Measurements from ENCODE around the gene LBR. TPM values are rescaled to one million over a fixed set of nuclear protein-coding genes. Genes with fewer than 3 reads are reported as not detected.

The LBR gene
- total RNA-seq, 1 experiment from 2014 or later: 60.9 TPM

DNA sequence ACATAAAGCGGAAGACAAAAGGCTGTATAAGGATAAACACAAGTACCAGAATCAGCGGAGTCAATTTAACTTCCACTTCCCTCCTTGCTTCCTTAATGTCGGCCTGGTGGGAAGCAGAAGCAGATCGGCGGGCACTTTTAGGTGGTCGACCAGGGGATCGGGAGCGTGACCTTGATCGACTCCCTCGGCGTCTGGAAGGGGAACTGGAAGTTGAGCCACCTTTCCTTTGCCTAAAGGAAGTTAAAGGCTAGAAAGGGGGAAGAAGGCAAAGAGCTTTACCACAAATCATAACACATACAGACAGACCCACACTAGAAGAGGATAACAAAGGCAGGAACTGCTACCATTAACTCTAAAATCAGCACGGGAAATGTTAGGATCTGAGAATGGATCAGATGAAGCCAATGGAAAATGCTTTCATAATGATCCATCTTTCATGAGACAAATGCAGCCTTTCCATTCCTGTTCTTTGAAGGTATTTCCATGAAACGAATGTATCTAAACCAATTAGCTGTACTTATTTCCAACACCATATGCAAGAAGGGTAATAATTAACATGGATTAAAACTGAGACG is 5.7 kb downstream of the LBR start:
- WGBS (ENCODE audit: extremely low coverage, insufficient read length, low lambda C conversion rate): no CpG with 5 or more reads among the region's 14 CpGs
- no peak overlapping the region for H3K4me3 Mint-ChIP-seq

More for the DNA sequence above, 5.7 kb downstream of the LBR start:
- Histone ChIP-seq H2BK15ac (ENCODE audit: low read depth, low read length) (no peak overlapping the region), H4K5ac (ENCODE audit: insufficient read length, low read depth, low read length) (no peak overlapping the region), H2BK20ac (ENCODE audit: low read depth, low read length, poor library complexity, severe bottlenecking) (no peak overlapping the region), H3K4me1 (ENCODE audit: insufficient read depth, low read length) (peaks cover 15% of the 10 kb centered on the region; the same call in 1 of the 2 replicates), H3K23ac (ENCODE audit: insufficient read length, low read depth, low read length) (no peak overlapping the region), H4K20me1 (ENCODE audit: control insufficient read depth, insufficient read depth, insufficient read length) (no peaks in the 10 kb centered on the region), H2BK5ac (ENCODE audit: insufficient read length, low read length) (no peak overlapping the region), H2AFZ (ENCODE audit: low read length) (no peak overlapping the region), H2BK120ac (ENCODE audit: low read depth, low read length, poor library complexity, severe bottlenecking) (no peak overlapping the region), H3K56ac (ENCODE audit: insufficient read length, low read depth, low read length) (no peak overlapping the region), H2AK5ac (ENCODE audit: insufficient read length, low read length) (peak overlapping the region; percentile 76), H3K23me2 (ENCODE audit: insufficient read length, low read depth, low read length, poor library complexity, severe bottlenecking) (peaks cover 8% of the 10 kb centered on the region), H3K9me3 (ENCODE audit: control insufficient read depth, low read depth, low read length) (no peaks in the 10 kb centered on the region), H3K79me1 (ENCODE audit: insufficient read depth, low read depth, low read length, poor library complexity, severe bottlenecking) (peaks cover 5% of the 10 kb centered on the region), H3K18ac (ENCODE audit: insufficient read length, low read depth, low read length) (no peak overlapping the region), H3T11ph (ENCODE audit: low read length) (no peak overlapping the region), H3K27ac (ENCODE audit: insufficient read length, low read depth, low read length) (no peak overlapping the region), H3K4ac (ENCODE audit: low read depth, low read length) (no peak overlapping the region), H3K79me2 (ENCODE audit: insufficient read depth, low read length) (peaks cover 30% of the 10 kb centered on the region), H3K14ac (ENCODE audit: insufficient read depth, low read length) (no peak overlapping the region), H4K91ac (ENCODE audit: insufficient read length, low read depth, low read length) (no peak overlapping the region), H4K8ac (replicated peaks; ENCODE audit: insufficient read length, low read depth, low read length) (no peak overlapping the region), H3K9ac (ENCODE audit: extremely low read depth, insufficient read length, low read length) (no peak overlapping the region), H2BK12ac (ENCODE audit: insufficient read length, low read depth, low read length) (no peak overlapping the region), H3K27me3 (ENCODE audit: insufficient read depth, low read length) (no peaks in the 10 kb centered on the region), H3K4me2 (ENCODE audit: insufficient read depth, insufficient read length, low read length) (no peak overlapping the region)
- H3K36me3 Mint-ChIP-seq (ENCODE audit: insufficient read depth in 1 of 3, low read depth in 3 of 3): peaks cover 15 to 23% (median 22%) of the 10 kb centered on the region in 3 experiments; a peak in 6 of 7 replicates
- H3K9me3 Mint-ChIP-seq: no peaks in the 10 kb centered on the region
- H3K27me3 Mint-ChIP-seq (ENCODE audit: low read depth): peaks cover 5% of the 10 kb centered on the region; the same call in 1 of the 2 replicates
- H3K27ac Mint-ChIP-seq: peak overlapping the region in 1 of 3 experiments; percentile 73; a peak in 2 of 7 replicates
- TF ChIP-seq, protein P1, sequence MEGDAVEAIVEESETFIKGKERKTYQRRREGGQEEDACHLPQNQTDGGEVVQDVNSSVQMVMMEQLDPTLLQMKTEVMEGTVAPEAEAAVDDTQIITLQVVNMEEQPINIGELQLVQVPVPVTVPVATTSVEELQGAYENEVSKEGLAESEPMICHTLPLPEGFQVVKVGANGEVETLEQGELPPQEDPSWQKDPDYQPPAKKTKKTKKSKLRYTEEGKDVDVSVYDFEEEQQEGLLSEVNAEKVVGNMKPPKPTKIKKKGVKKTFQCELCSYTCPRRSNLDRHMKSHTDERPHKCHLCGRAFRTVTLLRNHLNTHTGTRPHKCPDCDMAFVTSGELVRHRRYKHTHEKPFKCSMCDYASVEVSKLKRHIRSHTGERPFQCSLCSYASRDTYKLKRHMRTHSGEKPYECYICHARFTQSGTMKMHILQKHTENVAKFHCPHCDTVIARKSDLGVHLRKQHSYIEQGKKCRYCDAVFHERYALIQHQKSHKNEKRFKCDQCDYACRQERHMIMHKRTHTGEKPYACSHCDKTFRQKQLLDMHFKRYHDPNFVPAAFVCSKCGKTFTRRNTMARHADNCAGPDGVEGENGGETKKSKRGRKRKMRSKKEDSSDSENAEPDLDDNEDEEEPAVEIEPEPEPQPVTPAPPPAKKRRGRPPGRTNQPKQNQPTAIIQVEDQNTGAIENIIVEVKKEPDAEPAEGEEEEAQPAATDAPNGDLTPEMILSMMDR (conservative IDR thresholded peaks at IDR 0.05): no peak
- H3K4me1 Mint-ChIP-seq: peaks cover 43 to 45% of the 10 kb centered on the region in 2 experiments
- no peak for DNase-seq
